OCI-LY3 (cell line): Measurements from ENCODE around the gene LIME1.
A peak's percentile ranks its signal among the peaks of the same experiment; 100 is the strongest.

Experiments
- H2AFZ ChIP-seq: fragments of 200-600, 300-600 bp; shearing (Covaris generic); 2 replicates; pipeline ENCODE4 v1.6.0; 2014; ENCODE audit warnings: antibody characterized with exemption, low read depth, low read length
- H3K27ac ChIP-seq: fragments of 200-600, 300-600 bp; sonication (generic); 2 replicates; pipeline ENCODE4 v1.5.1; 2014; ENCODE audit warnings: mild to moderate bottlenecking, low read length, moderate library complexity, mixed read lengths
- H3K27me3 ChIP-seq: fragments of 200-600, 300-600 bp; sonication (generic); 2 replicates; pipeline ENCODE4 v1.6.1; 2014; ENCODE audit warnings: low read depth, low read length, mixed read lengths
- H3K36me3 ChIP-seq: fragments of 200-600, 300-600 bp; sonication (generic); replicated peaks from 2 replicates; pipeline ENCODE3; 2014; ENCODE audit warnings: low read depth, low read length, mixed read lengths
- H3K4me1 ChIP-seq: fragments of 300-600, 200-600 bp; sonication (generic); 2 replicates; pipeline ENCODE4 v1.6.1; 2014; ENCODE audit warnings: low read length, mixed read lengths
- H3K4me2 ChIP-seq: fragments of 200-600, 300-600 bp; sonication (generic); 2 replicates; pipeline ENCODE4 v1.6.1; 2014; ENCODE audit warnings: low read length, mixed read lengths
- H3K4me3 ChIP-seq: fragments of 300-600, 200-600 bp; sonication (generic); 2 replicates; pipeline ENCODE4 v1.5.1; 2014; ENCODE audit warnings: antibody characterized with exemption, mild to moderate bottlenecking, low read length, moderate library complexity
- H3K79me2 ChIP-seq: fragments of 300-600, 200-600 bp; shearing (Covaris generic); 2 replicates; pipeline ENCODE4 v1.6.1; 2014; ENCODE audit warnings: mild to moderate bottlenecking, low read length, mixed read lengths
- H3K9ac ChIP-seq: fragments of 300-600, 200-600 bp; shearing (Covaris generic); 2 replicates; pipeline ENCODE4 v1.6.0; 2014; ENCODE audit warnings: mild to moderate bottlenecking, low read length, moderate library complexity
- H3K9me3 ChIP-seq: fragments of 200-600, 300-600 bp; shearing (Covaris generic); 2 replicates; pipeline ENCODE4 v1.6.1; 2014; ENCODE audit warnings: low read length, mixed read lengths; ENCODE audit not compliant: insufficient read depth
- H4K20me1 ChIP-seq: fragments of 200-600, 300-600 bp; sonication (generic); 2 replicates; pipeline ENCODE4 v1.6.1; 2016; ENCODE audit warnings: low read length, mixed read lengths; ENCODE audit not compliant: insufficient read depth
- EZH2phosphoT487 ChIP-seq: fragments of 200-600 bp; shearing (Covaris generic); IDR thresholded peaks from 2 replicates; pipeline ENCODE4 v1.6.1; 2018; ENCODE audit warnings: antibody characterized with exemption, mixed run types, low read depth
- TF ChIP-seq, protein P1 (sequence below): fragments of 200-600, 300-600 bp; sonication (generic); IDR thresholded peaks from 2 replicates; pipeline ENCODE4 v1.5.1; 2014; ENCODE audit warnings: antibody characterized with exemption, low read length, low read depth

Gene LIME1

DNA sequence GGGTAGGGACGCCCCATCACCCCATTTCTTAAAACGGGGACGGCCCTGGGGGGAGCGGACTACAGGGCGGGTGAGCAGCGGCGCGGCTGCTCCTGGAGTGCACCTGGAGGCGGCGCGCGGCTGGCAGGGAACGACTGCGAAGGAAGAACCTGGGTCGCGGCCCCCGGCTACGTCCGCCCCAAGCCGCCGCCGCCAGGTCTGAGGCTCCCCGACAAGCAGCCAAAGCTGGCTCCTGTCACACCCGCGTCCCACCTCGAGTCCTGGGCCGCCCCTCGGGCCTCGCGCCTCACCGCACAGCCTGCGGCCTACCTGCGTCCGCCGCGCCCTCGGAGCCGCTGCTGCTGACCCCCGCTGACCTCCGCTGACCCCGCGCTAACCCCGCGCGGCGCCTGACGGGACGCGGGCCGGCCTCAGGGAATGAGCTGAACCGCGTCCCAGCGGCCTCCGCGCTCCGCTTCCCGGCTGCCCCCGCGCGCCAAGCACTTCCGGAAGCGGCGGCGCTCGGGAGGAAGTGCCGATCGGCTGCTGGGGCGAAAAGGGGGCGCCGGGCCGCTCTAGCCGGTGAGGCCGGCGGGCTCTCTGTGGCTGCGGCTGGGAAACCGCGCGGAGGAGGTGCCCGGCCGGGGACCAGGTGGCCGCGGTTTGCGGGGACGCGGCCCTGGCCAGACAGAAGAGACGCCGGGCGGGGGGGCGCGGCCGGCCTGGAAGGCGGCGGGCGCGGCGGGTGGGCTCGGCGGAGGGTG, 28.7 kb upstream of the LIME1 start, which contains the start of the genes ARFRP1 and ZGPAT:
ARFRP1 (minus strand) TSS at position 419 of the 743 bp plus-strand sequence. CDS start 885 bp downstream, outside the sequence.
ZGPAT (plus strand) TSS at position 482 of the 743 bp plus-strand sequence. CDS start 542 bp downstream, outside the sequence.
- H3K4me2 ChIP-seq: peak within 1 kb of the TSS; percentile 93
- no peak within 1 kb of the TSS for H2AFZ ChIP-seq
- H3K4me3 ChIP-seq: peak within 1 kb of the TSS; percentile 85
- 0 out of 2 replicates have a peak, but pooled peaks cover 4% of the 10 kb centered on the region for H4K20me1 ChIP-seq
- H3K36me3 ChIP-seq: peaks cover 53% of the 10 kb centered on the region
- peaks cover 68% of the 10 kb centered on the region for H3K79me2 ChIP-seq
- peak within 1 kb of the TSS; percentile 59 for H3K27ac ChIP-seq
- no peaks in the 10 kb centered on the region for H3K27me3 ChIP-seq
- H3K4me1 ChIP-seq: peaks cover 17% of the 10 kb centered on the region
- no peaks in the 10 kb centered on the region for H3K9me3 ChIP-seq
- H3K9ac ChIP-seq: peak within 1 kb of the TSS; percentile 80
- TF ChIP-seq EZH2phosphoT487: no peak
- TF ChIP-seq, protein P1, sequence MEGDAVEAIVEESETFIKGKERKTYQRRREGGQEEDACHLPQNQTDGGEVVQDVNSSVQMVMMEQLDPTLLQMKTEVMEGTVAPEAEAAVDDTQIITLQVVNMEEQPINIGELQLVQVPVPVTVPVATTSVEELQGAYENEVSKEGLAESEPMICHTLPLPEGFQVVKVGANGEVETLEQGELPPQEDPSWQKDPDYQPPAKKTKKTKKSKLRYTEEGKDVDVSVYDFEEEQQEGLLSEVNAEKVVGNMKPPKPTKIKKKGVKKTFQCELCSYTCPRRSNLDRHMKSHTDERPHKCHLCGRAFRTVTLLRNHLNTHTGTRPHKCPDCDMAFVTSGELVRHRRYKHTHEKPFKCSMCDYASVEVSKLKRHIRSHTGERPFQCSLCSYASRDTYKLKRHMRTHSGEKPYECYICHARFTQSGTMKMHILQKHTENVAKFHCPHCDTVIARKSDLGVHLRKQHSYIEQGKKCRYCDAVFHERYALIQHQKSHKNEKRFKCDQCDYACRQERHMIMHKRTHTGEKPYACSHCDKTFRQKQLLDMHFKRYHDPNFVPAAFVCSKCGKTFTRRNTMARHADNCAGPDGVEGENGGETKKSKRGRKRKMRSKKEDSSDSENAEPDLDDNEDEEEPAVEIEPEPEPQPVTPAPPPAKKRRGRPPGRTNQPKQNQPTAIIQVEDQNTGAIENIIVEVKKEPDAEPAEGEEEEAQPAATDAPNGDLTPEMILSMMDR: 0 out of 2 replicates have a peak, but pooled peaks have one; percentile 4

DNA sequence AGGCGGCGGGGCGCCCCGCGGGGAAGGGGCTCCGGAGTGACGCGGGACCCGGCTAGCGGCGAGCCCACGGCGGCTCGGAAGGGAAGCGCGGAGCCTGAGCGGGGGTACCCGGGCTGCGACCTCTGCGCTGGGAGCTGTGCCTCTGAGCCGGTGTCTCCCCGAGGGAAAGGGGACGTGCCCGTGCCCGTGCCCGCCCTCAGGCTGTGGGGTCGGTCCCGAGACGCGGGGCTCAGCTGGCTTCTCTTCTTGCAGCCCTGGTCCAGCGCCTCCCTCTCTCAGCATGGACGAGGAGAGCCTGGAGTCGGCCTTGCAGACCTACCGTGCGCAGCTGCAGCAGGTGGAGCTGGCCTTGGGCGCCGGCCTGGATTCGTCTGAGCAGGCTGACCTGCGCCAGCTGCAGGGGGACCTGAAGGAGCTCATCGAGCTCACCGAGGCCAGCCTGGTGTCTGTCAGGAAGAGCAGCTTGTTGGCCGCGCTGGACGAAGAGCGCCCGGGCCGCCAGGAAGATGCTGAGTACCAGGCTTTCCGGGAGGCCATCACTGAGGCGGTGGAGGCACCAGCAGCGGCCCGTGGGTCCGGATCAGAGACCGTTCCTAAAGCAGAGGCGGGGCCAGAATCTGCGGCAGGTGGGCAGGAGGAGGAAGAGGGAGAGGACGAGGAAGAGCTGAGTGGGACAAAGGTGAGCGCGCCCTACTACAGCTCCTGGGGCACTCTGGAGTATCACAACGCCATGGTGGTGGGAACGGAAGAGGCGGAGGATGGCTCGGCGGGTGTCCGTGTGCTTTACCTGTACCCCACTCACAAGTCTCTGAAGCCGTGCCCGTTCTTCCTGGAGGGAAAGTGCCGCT, 27.9 kb upstream of the LIME1 start:
- H3K27me3 ChIP-seq: no peaks in the 10 kb centered on the region
- H3K9ac ChIP-seq: peak overlapping the region; percentile 80
- H3K4me2 ChIP-seq: peak overlapping the region; percentile 93
- TF ChIP-seq, protein P1: no peak
- no peak for TF ChIP-seq EZH2phosphoT487
- H3K9me3 ChIP-seq: no peaks in the 10 kb centered on the region
- peaks cover 56% of the 10 kb centered on the region for H3K36me3 ChIP-seq
- H3K4me3 ChIP-seq: peak overlapping the region; percentile 85
- H3K27ac ChIP-seq: peak overlapping the region; percentile 11; the same call in 1 of the 2 replicates
- H3K4me1 ChIP-seq: peaks cover 17% of the 10 kb centered on the region
- H2AFZ ChIP-seq: no peak overlapping the region
- 0 out of 2 replicates have a peak, but pooled peaks cover 4% of the 10 kb centered on the region for H4K20me1 ChIP-seq
- H3K79me2 ChIP-seq: peaks cover 76% of the 10 kb centered on the region

DNA sequence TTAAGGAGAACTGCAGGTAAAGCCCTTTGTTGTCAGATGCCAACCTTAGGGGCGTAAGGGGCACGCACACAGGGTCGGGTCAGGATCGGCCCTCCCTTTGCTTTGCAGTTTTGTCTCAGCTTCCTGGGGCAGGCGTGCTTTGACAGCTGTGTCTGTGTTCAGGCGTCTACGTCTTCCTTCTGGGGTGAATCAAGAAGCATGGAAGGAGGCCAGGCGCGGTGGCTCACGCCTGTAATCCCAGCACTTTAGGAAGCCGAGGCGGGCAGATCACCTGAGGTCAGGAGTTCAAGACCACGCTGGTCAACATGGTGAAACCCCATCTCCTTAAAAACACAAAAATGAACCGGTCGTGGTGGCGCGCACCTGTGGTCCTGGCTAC, 27.3 kb upstream of the LIME1 start:
- Histone ChIP-seq H3K4me3 (peak overlapping the region; percentile 85), H3K4me1 (peaks cover 17% of the 10 kb centered on the region), H3K27ac (no peak overlapping the region), H3K79me2 (peaks cover 81% of the 10 kb centered on the region), H3K9ac (no peak overlapping the region), H3K9me3 (no peaks in the 10 kb centered on the region), H3K4me2 (peak overlapping the region; percentile 93), H2AFZ (no peak overlapping the region), H4K20me1 (0 out of 2 replicates have a peak, but pooled peaks cover 4% of the 10 kb centered on the region), H3K27me3 (no peaks in the 10 kb centered on the region), H3K36me3 (peaks cover 58% of the 10 kb centered on the region)
- TF ChIP-seq, protein P1: no peak
- TF ChIP-seq EZH2phosphoT487: no peak
